ENCODE data around the gene ACADS. TPM values are rescaled to one million over a fixed set of nuclear protein-coding genes. Genes with fewer than 3 reads are reported as not detected.

The ACADS gene
- total RNA-seq, 1 donor from 2014 or later = 0.88 TPM

DNA sequence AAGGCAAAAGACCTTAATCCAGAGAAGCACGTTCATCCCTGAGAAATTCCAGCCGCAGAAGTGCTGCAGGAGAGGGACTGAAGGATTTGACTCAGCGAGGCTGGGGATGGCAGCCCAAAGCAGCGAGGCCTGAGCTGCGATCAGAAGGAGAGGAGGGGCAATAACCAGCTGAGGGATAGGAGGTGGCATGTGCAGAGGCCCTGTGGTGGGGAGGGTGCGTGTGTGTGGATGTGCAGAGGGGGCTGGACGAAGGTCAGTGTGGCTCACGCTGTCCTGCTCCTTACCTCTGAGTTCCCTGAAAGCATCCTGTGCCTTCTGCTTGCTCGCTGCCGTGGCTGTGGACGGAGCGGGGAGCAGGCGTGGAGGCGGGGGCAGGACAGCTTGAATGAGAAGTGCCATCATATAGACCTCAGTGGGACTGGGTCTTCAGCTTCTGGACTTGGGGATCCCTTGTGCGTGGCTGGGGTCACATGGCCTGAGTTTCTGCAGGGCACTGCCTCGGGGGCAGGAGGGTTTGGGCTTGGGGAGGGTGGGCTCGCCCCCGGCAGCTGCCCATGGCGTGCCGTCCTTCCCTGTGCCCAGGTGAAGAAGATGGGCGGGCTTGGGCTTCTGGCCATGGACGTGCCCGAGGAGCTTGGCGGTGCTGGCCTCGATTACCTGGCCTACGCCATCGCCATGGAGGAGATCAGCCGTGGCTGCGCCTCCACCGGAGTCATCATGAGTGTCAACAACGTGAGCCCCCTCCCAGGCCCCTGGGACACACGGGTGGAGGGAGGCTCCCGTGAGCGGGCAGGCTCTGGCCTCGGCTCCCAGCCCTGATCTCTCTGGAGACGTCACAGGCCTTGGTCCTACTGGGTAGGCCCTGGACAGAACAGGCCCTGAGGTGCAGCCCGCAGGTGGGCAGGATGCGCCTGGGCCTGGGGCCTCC is 11.0 kb downstream of the ACADS start:
- no peak overlapping the region for H2AFZ ChIP-seq (replicated peaks)
- TF ChIP-seq EZH2 (IDR thresholded peaks at IDR 0.05) (no peak), EZH2phosphoT487 (IDR thresholded peaks at IDR 0.05) (no peak)
- TF ChIP-seq, protein P1, sequence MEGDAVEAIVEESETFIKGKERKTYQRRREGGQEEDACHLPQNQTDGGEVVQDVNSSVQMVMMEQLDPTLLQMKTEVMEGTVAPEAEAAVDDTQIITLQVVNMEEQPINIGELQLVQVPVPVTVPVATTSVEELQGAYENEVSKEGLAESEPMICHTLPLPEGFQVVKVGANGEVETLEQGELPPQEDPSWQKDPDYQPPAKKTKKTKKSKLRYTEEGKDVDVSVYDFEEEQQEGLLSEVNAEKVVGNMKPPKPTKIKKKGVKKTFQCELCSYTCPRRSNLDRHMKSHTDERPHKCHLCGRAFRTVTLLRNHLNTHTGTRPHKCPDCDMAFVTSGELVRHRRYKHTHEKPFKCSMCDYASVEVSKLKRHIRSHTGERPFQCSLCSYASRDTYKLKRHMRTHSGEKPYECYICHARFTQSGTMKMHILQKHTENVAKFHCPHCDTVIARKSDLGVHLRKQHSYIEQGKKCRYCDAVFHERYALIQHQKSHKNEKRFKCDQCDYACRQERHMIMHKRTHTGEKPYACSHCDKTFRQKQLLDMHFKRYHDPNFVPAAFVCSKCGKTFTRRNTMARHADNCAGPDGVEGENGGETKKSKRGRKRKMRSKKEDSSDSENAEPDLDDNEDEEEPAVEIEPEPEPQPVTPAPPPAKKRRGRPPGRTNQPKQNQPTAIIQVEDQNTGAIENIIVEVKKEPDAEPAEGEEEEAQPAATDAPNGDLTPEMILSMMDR (IDR thresholded peaks at IDR 0.05) = no peak
- no peaks in the 10 kb centered on the region for H3K4me1 ChIP-seq
- Mint-ChIP-seq H3K9me3 (peaks cover 2% of the 10 kb centered on the region), H3K27ac (peak overlapping the region; percentile 54), H3K36me3 (peaks cover 5% of the 10 kb centered on the region), H3K4me3 (no peak overlapping the region), H3K27me3 (ENCODE audit: insufficient read depth, low read depth) (peaks cover 8% of the 10 kb centered on the region), H3K4me1 (no peaks in the 10 kb centered on the region)
- H3K27ac ChIP-seq = no peak overlapping the region
- no peak overlapping the region for H3K9ac ChIP-seq
- no peaks in the 10 kb centered on the region for H3K36me3 ChIP-seq
- H3K4me2 ChIP-seq = no peak overlapping the region
- no peaks in the 10 kb centered on the region for H4K20me1 ChIP-seq (ENCODE audit: low read depth)
- H3K79me2 ChIP-seq (ENCODE audit: low read depth) = no peaks in the 10 kb centered on the region
- H3K27me3 ChIP-seq = no peaks in the 10 kb centered on the region
- H3K9me3 ChIP-seq (ENCODE audit: low read depth) = no peaks in the 10 kb centered on the region
- no peak for DNase-seq (ENCODE audit: low spot score)
- no peak overlapping the region for H3K4me3 ChIP-seq
- no peaks in the 10 kb centered on the region for H3F3A ChIP-seq (ENCODE audit: low read depth)

DNA sequence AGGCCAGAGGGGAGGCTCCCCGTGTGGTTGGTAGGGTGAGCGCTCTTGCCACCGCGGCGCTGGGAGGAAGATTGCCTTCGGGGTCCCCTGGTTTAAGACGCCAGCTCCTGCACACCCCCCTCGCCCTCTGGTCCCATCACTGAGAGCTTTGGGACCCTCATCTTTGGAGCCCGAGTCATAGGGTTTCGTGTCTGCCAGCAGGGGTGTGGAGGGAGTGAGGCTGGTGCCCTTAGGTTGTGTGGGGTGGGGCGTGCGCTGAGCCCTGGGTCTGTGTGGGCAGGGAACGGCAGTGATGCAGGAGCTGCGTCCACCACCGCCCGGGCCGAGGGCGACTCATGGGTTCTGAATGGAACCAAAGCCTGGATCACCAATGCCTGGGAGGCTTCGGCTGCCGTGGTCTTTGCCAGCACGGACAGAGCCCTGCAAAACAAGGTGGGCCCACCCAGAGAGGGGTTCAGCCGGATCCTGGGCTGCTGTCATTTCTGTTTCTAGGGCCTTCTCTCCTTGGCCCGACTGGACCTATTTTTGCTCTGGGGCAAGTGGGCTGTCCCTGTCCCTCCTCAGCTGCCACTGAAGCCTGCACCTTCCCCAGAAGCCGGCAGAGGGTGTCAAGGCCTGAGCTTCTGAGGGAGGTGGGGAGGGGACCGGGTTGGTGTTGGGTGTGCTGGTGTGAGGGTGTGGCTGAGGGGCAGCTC is 12.1 kb downstream of the ACADS start:
- Mint-ChIP-seq H3K4me1 (no peaks in the 10 kb centered on the region), H3K4me3 (no peak overlapping the region), H3K27ac (no peak overlapping the region), H3K27me3 (ENCODE audit: insufficient read depth, low read depth) (peaks cover 8% of the 10 kb centered on the region), H3K36me3 (peaks cover 5% of the 10 kb centered on the region), H3K9me3 (peaks cover 2% of the 10 kb centered on the region)
- H3K9me3 ChIP-seq (ENCODE audit: low read depth) = no peaks in the 10 kb centered on the region
- H3K4me3 ChIP-seq = no peak overlapping the region
- H4K20me1 ChIP-seq (ENCODE audit: low read depth) = no peaks in the 10 kb centered on the region
- DNase-seq (ENCODE audit: low spot score) = peak; percentile 56
- H3K79me2 ChIP-seq (ENCODE audit: low read depth) = no peaks in the 10 kb centered on the region
- no peaks in the 10 kb centered on the region for H3K4me1 ChIP-seq
- no peaks in the 10 kb centered on the region for H3K27me3 ChIP-seq
- TF ChIP-seq EZH2phosphoT487 (IDR thresholded peaks at IDR 0.05) (no peak), EZH2 (IDR thresholded peaks at IDR 0.05) (no peak)
- TF ChIP-seq, protein P1 (IDR thresholded peaks at IDR 0.05) = peak; percentile 52
- no peaks in the 10 kb centered on the region for H3F3A ChIP-seq (ENCODE audit: low read depth)
- no peak overlapping the region for H3K27ac ChIP-seq
- no peaks in the 10 kb centered on the region for H3K36me3 ChIP-seq
- H3K4me2 ChIP-seq = no peak overlapping the region
- H3K9ac ChIP-seq = no peak overlapping the region
- H2AFZ ChIP-seq (replicated peaks) = no peak overlapping the region

DNA sequence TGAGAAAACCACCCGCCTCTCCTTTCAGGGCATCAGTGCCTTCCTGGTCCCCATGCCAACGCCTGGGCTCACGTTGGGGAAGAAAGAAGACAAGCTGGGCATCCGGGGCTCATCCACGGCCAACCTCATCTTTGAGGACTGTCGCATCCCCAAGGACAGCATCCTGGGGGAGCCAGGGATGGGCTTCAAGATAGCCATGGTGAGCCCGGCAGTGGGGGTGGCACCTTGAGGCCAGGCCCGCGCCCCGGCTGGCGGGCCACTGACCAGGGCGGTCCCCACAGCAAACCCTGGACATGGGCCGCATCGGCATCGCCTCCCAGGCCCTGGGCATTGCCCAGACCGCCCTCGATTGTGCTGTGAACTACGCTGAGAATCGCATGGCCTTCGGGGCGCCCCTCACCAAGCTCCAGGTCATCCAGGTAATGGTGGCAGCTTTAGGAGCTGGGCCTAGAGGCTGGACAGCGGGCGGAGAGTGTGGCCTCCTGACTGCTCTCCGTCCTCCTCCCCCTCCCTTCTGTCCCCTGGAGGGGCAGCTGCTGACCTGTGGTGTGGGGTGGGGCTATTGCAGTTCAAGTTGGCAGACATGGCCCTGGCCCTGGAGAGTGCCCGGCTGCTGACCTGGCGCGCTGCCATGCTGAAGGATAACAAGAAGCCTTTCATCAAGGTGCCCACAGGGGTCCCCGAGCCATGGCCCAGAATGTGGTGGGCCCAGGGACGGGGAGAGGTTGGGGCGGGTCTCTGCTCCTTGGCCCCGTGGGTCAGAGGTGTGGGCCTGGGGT is 12.8 kb downstream of the ACADS start:
- Histone ChIP-seq H3K27me3 (no peaks in the 10 kb centered on the region), H3K36me3 (no peaks in the 10 kb centered on the region), H4K20me1 (ENCODE audit: low read depth) (no peaks in the 10 kb centered on the region), H3K9me3 (ENCODE audit: low read depth) (no peaks in the 10 kb centered on the region), H3K27ac (no peak overlapping the region), H3K4me1 (no peaks in the 10 kb centered on the region), H3F3A (ENCODE audit: low read depth) (no peaks in the 10 kb centered on the region), H3K4me2 (no peak overlapping the region), H3K79me2 (ENCODE audit: low read depth) (no peaks in the 10 kb centered on the region), H2AFZ (replicated peaks) (no peak overlapping the region), H3K4me3 (no peak overlapping the region), H3K9ac (no peak overlapping the region)
- TF ChIP-seq EZH2 (IDR thresholded peaks at IDR 0.05) (no peak), EZH2phosphoT487 (IDR thresholded peaks at IDR 0.05) (no peak)
- TF ChIP-seq, protein P1 (IDR thresholded peaks at IDR 0.05) = no peak
- Mint-ChIP-seq H3K27me3 (ENCODE audit: insufficient read depth, low read depth) (peaks cover 6% of the 10 kb centered on the region), H3K36me3 (peaks cover 3% of the 10 kb centered on the region), H3K9me3 (peaks cover 2% of the 10 kb centered on the region), H3K27ac (no peak overlapping the region), H3K4me1 (no peaks in the 10 kb centered on the region), H3K4me3 (no peak overlapping the region)
- no peak for DNase-seq (ENCODE audit: low spot score)

Data from neural progenitor cell (in vitro differentiated cells).